HepG2 (cell line): ENCODE data around the gene HCFC2. TPM values are rescaled to one million over a fixed set of nuclear protein-coding genes. Genes with fewer than 3 reads are reported as not detected.

ENCODE experiments used
- ADNP ChIP-seq: sonication (generic); formaldehyde crosslinking; IDR thresholded peaks from 2 replicates; pipeline ENCODE4 v1.4.0; 2020; ENCODE audit warnings: missing genetic modification reagents
- FOSL1 ChIP-seq: sonication (generic); formaldehyde crosslinking; IDR thresholded peaks from 2 replicates; pipeline ENCODE4 v1.9.0; 2021; ENCODE audit warnings: missing genetic modification reagents, borderline replicate concordance
- FOXK1 ChIP-seq: sonication (generic); formaldehyde crosslinking; IDR thresholded peaks from 2 replicates; pipeline ENCODE4 v1.4.0; 2020; ENCODE audit warnings: low read depth, missing genetic modification reagents, borderline replicate concordance
- HDAC1 ChIP-seq: sonication (generic); formaldehyde crosslinking; IDR thresholded peaks from 2 replicates; pipeline ENCODE4 v1.5.1; 2020; ENCODE audit warnings: mild to moderate bottlenecking, missing genetic modification reagents
- KIAA2018 ChIP-seq: sonication (generic); formaldehyde crosslinking; IDR thresholded peaks from 2 replicates; pipeline ENCODE4 v1.5.0; 2020; ENCODE audit warnings: mild to moderate bottlenecking, missing genetic modification reagents, borderline replicate concordance
- NFATC3 ChIP-seq: sonication (generic); formaldehyde crosslinking; IDR thresholded peaks from 2 replicates; pipeline ENCODE4 v1.5.1; 2020; ENCODE audit warnings: mild to moderate bottlenecking, missing genetic modification reagents
- PREB ChIP-seq: sonication (generic); formaldehyde crosslinking; IDR thresholded peaks from 2 replicates; pipeline ENCODE4 v1.4.0; 2020; ENCODE audit warnings: missing genetic modification reagents
- SIN3A ChIP-seq: IDR thresholded peaks from 2 replicates; pipeline ENCODE4 v1.6.1; 2011; ENCODE audit warnings: low read depth, mild to moderate bottlenecking, control low read depth, low read length, borderline replicate concordance
- TMF1 ChIP-seq: sonication (generic); formaldehyde crosslinking; IDR thresholded peaks from 2 replicates; pipeline ENCODE4 v1.8.1; 2022; ENCODE audit warnings: low read depth, missing genetic modification reagents
- TOPORS ChIP-seq: sonication (generic); formaldehyde crosslinking; IDR thresholded peaks from 2 replicates; pipeline ENCODE4 v1.8.0; 2023; ENCODE audit warnings: mild to moderate bottlenecking, missing genetic modification reagents
- ZBTB21 ChIP-seq: sonication (generic); formaldehyde crosslinking; IDR thresholded peaks from 2 replicates; pipeline ENCODE4 v1.4.0; 2020; ENCODE audit warnings: missing genetic modification reagents
- ZFP1 ChIP-seq: IDR thresholded peaks from 2 replicates; pipeline ENCODE4 v1.6.1; 2016
- ZNF138 ChIP-seq: sonication (generic); formaldehyde crosslinking; IDR thresholded peaks from 2 replicates; pipeline ENCODE4 v1.5.0; 2020; ENCODE audit warnings: mild to moderate bottlenecking, low read depth, missing genetic modification reagents
- ZNF234 ChIP-seq: sonication (generic); formaldehyde crosslinking; conservative IDR thresholded peaks from 2 replicates; pipeline ENCODE4 v1.5.1; 2020; ENCODE audit warnings: mild to moderate bottlenecking, missing genetic modification reagents
- ZNF331 ChIP-seq: sonication (generic); formaldehyde crosslinking; IDR thresholded peaks from 2 replicates; pipeline ENCODE4 v1.4.0; 2020; ENCODE audit warnings: missing genetic modification reagents
- ZNF382 ChIP-seq: sonication (generic); formaldehyde crosslinking; IDR thresholded peaks from 2 replicates; pipeline ENCODE4 v1.5.0; 2020; ENCODE audit warnings: missing genetic modification reagents, mild to moderate bottlenecking, borderline replicate concordance
- ZNF431 ChIP-seq: sonication (generic); formaldehyde crosslinking; IDR thresholded peaks from 2 replicates; pipeline ENCODE4 v1.9.0; 2022; ENCODE audit warnings: missing genetic modification reagents, low read depth, mild to moderate bottlenecking, borderline replicate concordance
- ZNF761 ChIP-seq: sonication (generic); formaldehyde crosslinking; conservative IDR thresholded peaks from 2 replicates; pipeline ENCODE4 v1.4.0; 2020; ENCODE audit warnings: mild to moderate bottlenecking, missing genetic modification reagents
- ZNF83 ChIP-seq: sonication (generic); formaldehyde crosslinking; IDR thresholded peaks from 2 replicates; pipeline ENCODE4 v1.4.0; 2020; ENCODE audit warnings: missing genetic modification reagents, mild to moderate bottlenecking, borderline replicate concordance
- polyA plus RNA-seq, 8 experiments: library from polyadenylated mRNA; depleted of rRNA in 3 of 8; stranded (reverse) in 7 of 8; unstranded in 1 of 8; fragments of >200 nt; fragmentation: Illumina TruSeq in 4 of 8; extraction: Trizol in 4 of 8; gene quantifications; 2 replicates each; pipeline versions ENCODE4 v1.2.1 to v1.2.3, GENCODE V29; 2011 to 2016; ENCODE audit warnings: low read depth in 4 of 8, missing spikeins in 1 of 8, mixed read lengths in 1 of 8; ENCODE audit not compliant: insufficient read depth in 1 of 8
- total RNA-seq, 5 experiments: library from RNA; depleted of rRNA; stranded (reverse); fragments of >200 nt; fragmentation: Illumina TruSeq; extraction: Trizol; gene quantifications; 2 replicates each; pipeline ENCODE4 v1.2.3, GENCODE V29; 2016; ENCODE audit warnings: low read depth in 1 of 5

Gene HCFC2
- total and polyA plus RNA-seq, 2 of the 13 experiments (the other 11 are each of a cell fraction or from before 2014, with no cell fraction given): 3.7 to 4.9 TPM

- TF ChIP-seq ZNF83 (no peak), ZNF331 (CRISPR knock-in tag) (peak; percentile 53; the same call in 1 of the 2 replicates), TOPORS (CRISPR knock-in tag) (no peak), ZNF138 (CRISPR knock-in tag) (no peak), ADNP (CRISPR knock-in tag) (no peak), ZNF234 (CRISPR knock-in tag) (no peak), FOSL1 (CRISPR knock-in tag) (no peak), KIAA2018 (CRISPR knock-in tag) (no peak), ZNF382 (CRISPR knock-in tag) (no peak), NFATC3 (no peak), FOXK1 (peak; percentile 74; the same call in 1 of the 2 replicates), ZNF431 (CRISPR knock-in tag) (no peak), TMF1 (no peak), ZNF761 (CRISPR knock-in tag) (no peak), PREB (CRISPR knock-in tag) (no peak), ZBTB21 (CRISPR knock-in tag) (no peak), ZFP1 (no peak), SIN3A (no peak), HDAC1 (peak; percentile 43)
Measured at GRCh38 chr12:104131609-104132008, 67.3 kb downstream of the HCFC2 start (continued).
